ENCODE results near the gene CCDC171. TPM values are rescaled to one million over a fixed set of nuclear protein-coding genes. Genes with fewer than 3 reads are reported as not detected.

CCDC171 gene
- total RNA-seq, 2 donors from 2014 or later = 2.0 to 7.6 TPM

GRCh38 chr9:15843316-15843715, 290.5 kb downstream of the CCDC171 start:
- intact Hi-C loops (cut with DNase I) = no loop called here
- no peak overlapping the region for H3K27ac ChIP-seq
- no peaks in the 10 kb centered on the region for H3K9me3 ChIP-seq
- no peaks in the 10 kb centered on the region for H3K36me3 ChIP-seq
- H3K4me1 ChIP-seq (replicated peaks) = no peaks in the 10 kb centered on the region
- no peaks in the 10 kb centered on the region for H3K27me3 ChIP-seq (replicated peaks; ENCODE audit: insufficient read depth)
- DNase-seq (ENCODE audit: low spot score) = no peak
- no peak overlapping the region for H3K4me3 ChIP-seq
- TF ChIP-seq, protein P1, sequence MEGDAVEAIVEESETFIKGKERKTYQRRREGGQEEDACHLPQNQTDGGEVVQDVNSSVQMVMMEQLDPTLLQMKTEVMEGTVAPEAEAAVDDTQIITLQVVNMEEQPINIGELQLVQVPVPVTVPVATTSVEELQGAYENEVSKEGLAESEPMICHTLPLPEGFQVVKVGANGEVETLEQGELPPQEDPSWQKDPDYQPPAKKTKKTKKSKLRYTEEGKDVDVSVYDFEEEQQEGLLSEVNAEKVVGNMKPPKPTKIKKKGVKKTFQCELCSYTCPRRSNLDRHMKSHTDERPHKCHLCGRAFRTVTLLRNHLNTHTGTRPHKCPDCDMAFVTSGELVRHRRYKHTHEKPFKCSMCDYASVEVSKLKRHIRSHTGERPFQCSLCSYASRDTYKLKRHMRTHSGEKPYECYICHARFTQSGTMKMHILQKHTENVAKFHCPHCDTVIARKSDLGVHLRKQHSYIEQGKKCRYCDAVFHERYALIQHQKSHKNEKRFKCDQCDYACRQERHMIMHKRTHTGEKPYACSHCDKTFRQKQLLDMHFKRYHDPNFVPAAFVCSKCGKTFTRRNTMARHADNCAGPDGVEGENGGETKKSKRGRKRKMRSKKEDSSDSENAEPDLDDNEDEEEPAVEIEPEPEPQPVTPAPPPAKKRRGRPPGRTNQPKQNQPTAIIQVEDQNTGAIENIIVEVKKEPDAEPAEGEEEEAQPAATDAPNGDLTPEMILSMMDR (IDR thresholded peaks at IDR 0.05) = no peak
- TF ChIP-seq POLR2A (IDR thresholded peaks at IDR 0.05) = no peak
- no peak for TF ChIP-seq POLR2AphosphoS5 (IDR thresholded peaks at IDR 0.05)

DNA sequence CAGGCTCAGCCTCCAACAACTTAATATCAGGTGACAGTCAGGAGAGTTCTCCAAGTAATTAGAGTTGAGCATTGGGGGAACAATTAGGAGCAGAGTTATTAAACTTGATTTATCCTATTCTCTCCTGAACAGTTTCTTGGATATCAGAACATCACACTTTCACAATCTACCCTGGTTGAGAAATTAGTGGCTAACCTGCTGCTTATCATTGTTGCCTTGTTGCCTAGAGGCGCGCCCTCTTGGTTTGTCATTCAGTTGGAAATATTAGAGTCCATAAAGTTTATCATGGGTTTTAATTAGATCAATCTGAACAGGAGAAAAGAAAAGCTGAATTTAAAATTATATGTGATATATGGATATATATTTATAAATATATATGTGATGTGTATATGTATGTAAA, 291.1 kb downstream of the CCDC171 start:
- Histone ChIP-seq H3K27ac (no peak overlapping the region), H3K9me3 (no peaks in the 10 kb centered on the region), H3K4me3 (no peak overlapping the region), H3K36me3 (no peaks in the 10 kb centered on the region), H3K27me3 (replicated peaks; ENCODE audit: insufficient read depth) (no peaks in the 10 kb centered on the region), H3K4me1 (replicated peaks) (no peaks in the 10 kb centered on the region)
- TF ChIP-seq, protein P1 (IDR thresholded peaks at IDR 0.05) = no peak
- TF ChIP-seq POLR2AphosphoS5 (IDR thresholded peaks at IDR 0.05) (no peak), POLR2A (IDR thresholded peaks at IDR 0.05) (no peak)
- intact Hi-C loops (cut with DNase I) = no loop called here
- 100% methylated on average over 2 of the region's 2 CpGs for WGBS
- no peak for DNase-seq (ENCODE audit: low spot score)

GRCh38 chr9:15846611-15847010, 293.8 kb downstream of the CCDC171 start:
- TF ChIP-seq, protein P1 (IDR thresholded peaks at IDR 0.05) = no peak
- TF ChIP-seq POLR2AphosphoS5 (IDR thresholded peaks at IDR 0.05) (no peak), POLR2A (IDR thresholded peaks at IDR 0.05) (no peak)
- intact Hi-C loops (cut with DNase I) = no loop called here
- H3K9me3 ChIP-seq = no peaks in the 10 kb centered on the region
- no peaks in the 10 kb centered on the region for H3K4me1 ChIP-seq (replicated peaks)
- H3K4me3 ChIP-seq = no peak overlapping the region
- H3K36me3 ChIP-seq = no peaks in the 10 kb centered on the region
- WGBS = 87% methylated on average over 6 of the region's 6 CpGs
- no peak overlapping the region for H3K27ac ChIP-seq
- DNase-seq (ENCODE audit: low spot score) = no peak
- no peaks in the 10 kb centered on the region for H3K27me3 ChIP-seq (replicated peaks; ENCODE audit: insufficient read depth)

GRCh38 chr9:15849871-15850270, 297.0 kb downstream of the CCDC171 start:
- no peak for TF ChIP-seq POLR2AphosphoS5 (IDR thresholded peaks at IDR 0.05)
- TF ChIP-seq, protein P1 (IDR thresholded peaks at IDR 0.05) = no peak
- TF ChIP-seq POLR2A (IDR thresholded peaks at IDR 0.05) = no peak
- no peaks in the 10 kb centered on the region for H3K9me3 ChIP-seq
- H3K4me1 ChIP-seq (replicated peaks) = no peaks in the 10 kb centered on the region
- DNase-seq (ENCODE audit: low spot score) = no peak
- H3K27me3 ChIP-seq (replicated peaks; ENCODE audit: insufficient read depth) = no peaks in the 10 kb centered on the region
- no peak overlapping the region for H3K27ac ChIP-seq
- 90% methylated on average over 1 of the region's 1 CpG for WGBS
- H3K36me3 ChIP-seq = no peaks in the 10 kb centered on the region
- intact Hi-C loops (cut with DNase I) = no loop called here
- H3K4me3 ChIP-seq = no peak overlapping the region

DNA sequence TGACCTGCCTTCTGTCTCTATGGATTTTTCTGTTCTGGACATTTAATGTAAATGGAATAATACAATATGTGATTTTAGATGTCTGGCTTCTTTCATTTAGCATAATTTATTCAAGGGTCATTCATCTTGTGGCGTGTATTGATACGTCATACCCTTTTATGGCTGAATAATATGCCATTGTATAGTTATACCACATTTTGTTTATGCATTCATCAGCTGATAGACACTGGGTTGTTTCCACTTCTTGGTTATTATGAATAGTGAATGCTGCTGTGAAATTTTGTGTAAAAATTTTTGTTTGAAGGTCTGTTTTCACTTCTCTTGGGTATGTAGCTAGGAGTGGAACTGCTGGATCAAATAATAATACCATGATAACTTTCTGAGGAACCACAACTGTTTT, 298.9 kb downstream of the CCDC171 start:
- Histone ChIP-seq H3K27ac (no peak overlapping the region), H3K4me3 (no peak overlapping the region), H3K4me1 (replicated peaks) (no peaks in the 10 kb centered on the region), H3K27me3 (replicated peaks; ENCODE audit: insufficient read depth) (no peaks in the 10 kb centered on the region), H3K9me3 (no peaks in the 10 kb centered on the region), H3K36me3 (no peaks in the 10 kb centered on the region)
- DNase-seq (ENCODE audit: low spot score) = no peak
- TF ChIP-seq POLR2AphosphoS5 (IDR thresholded peaks at IDR 0.05) (no peak), POLR2A (IDR thresholded peaks at IDR 0.05) (no peak)
- TF ChIP-seq, protein P1 (IDR thresholded peaks at IDR 0.05) = no peak
- WGBS = 98% methylated on average over 2 of the region's 2 CpGs
- intact Hi-C loops (cut with DNase I) = no loop called here

All from prostate gland (tissue), 2 donors.